K562 (cell line): ENCODE results near the gene ARPC1A.

Experiments used
- ASH1L ChIP-seq: fragments of 450-650 bp; IDR thresholded peaks from 2 replicates; pipeline ENCODE4 v1.6.1; 2018; ENCODE audit warnings: borderline replicate concordance, mild to moderate bottlenecking, low read depth; ENCODE audit not compliant: partially characterized antibody
- CEBPB ChIP-seq: fragments of 450-650 bp; IDR thresholded peaks from 2 replicates; pipeline ENCODE4 v1.6.1; 2016; ENCODE audit warnings: missing genetic modification characterization, missing compliant biosample characterization
- CHD1 ChIP-seq: fragments of 200-600 bp; sonication (generic); IDR thresholded peaks from one replicate; pipeline ENCODE4 v1.6.1; 2012; ENCODE audit warnings: mild to moderate bottlenecking, moderate library complexity, low read length, inconsistent platforms
- FOXM1 ChIP-seq, 2 experiments: fragments of 450-650 bp in 1 of 2; sonication (generic) in 1 of 2; formaldehyde crosslinking in 1 of 2; IDR thresholded peaks; 2 replicates each; pipeline versions ENCODE4 v1.6.1 to v1.9.0; 2017 to 2022; ENCODE audit warnings: low read depth in 2 of 2, mild to moderate bottlenecking in 2 of 2, missing genetic modification reagents in 1 of 2, moderate library complexity in 1 of 2
- HCFC1 ChIP-seq: IDR thresholded peaks from 2 replicates; pipeline ENCODE4 v1.6.1; 2012; ENCODE audit warnings: low read depth, low read length, improper control_type of control experiment
- ILF3 ChIP-seq: fragments of 450-650 bp; IDR thresholded peaks from 2 replicates; pipeline ENCODE4 v1.6.1; 2018; ENCODE audit warnings: antibody characterized with exemption, mild to moderate bottlenecking, moderate library complexity, borderline replicate concordance
- ZBTB8A ChIP-seq: fragments of 450-650 bp; IDR thresholded peaks from 2 replicates; pipeline ENCODE4 v1.6.1; 2018; ENCODE audit warnings: mild to moderate bottlenecking, moderate library complexity; ENCODE audit not compliant: partially characterized antibody
- TF ChIP-seq, protein P1 (sequence below): IDR thresholded peaks from 3 replicates; pipeline ENCODE4 v1.6.1; 2011; ENCODE audit warnings: borderline replicate concordance, mild to moderate bottlenecking; ENCODE audit not compliant: insufficient read length, insufficient read depth
- TF ChIP-seq, protein P2 (sequence below), 2 experiments: fragments of 450-650 bp; formaldehyde crosslinking in 1 of 2; IDR thresholded peaks; 2 replicates each; pipeline versions ENCODE4 v1.4.0 to v1.6.1; 2014 to 2020; ENCODE audit warnings: mild to moderate bottlenecking in 2 of 2, borderline replicate concordance in 1 of 2, low read depth in 1 of 2
- TF ChIP-seq, protein P3 (sequence below): sonication (generic); formaldehyde crosslinking; IDR thresholded peaks from 2 replicates; pipeline ENCODE4 v1.5.0; 2020; ENCODE audit warnings: missing genetic modification reagents

DNA sequence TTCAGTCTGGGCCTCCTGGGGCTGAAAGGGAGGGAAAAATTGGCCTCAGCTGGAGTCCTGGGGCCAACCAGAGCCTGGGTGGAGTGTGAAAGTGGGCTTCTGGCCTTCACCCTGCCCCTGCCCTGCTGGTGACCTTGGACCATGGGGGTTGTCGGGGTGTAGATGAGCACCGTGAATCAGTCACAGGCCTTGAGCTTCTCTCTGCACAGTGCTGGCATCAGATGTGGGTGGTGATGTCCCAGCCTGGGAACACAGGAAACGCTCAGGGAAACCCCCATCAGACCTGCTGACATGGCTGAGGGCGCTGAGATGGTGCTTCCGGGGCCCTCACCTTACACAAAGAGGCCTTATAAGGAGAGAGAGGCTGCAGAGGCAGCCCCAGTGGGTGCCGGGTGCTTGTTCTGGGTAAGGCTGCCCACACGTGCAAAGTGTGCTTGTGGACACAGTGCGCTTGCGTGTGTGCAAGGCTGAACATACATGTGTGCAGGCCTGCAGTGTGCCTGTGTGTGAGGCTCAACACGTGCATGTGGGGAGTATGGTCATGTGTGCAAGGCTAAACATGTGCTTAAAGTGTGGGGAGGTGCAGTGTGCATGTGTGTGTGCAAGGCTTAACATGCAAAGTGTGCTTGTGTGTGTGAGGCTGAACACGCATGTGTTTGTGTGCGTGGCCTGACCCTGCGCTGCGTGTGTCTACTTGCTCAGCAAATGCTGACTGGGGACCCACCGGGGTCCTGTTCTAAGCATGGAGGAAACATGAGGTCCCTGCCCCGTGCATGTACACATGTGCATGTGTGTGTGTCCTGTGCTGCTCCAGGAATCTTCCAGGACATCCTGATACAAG, 55.3 kb downstream of the ARPC1A start:
- TF ChIP-seq ZBTB8A: no peak
- TF ChIP-seq, protein P1, sequence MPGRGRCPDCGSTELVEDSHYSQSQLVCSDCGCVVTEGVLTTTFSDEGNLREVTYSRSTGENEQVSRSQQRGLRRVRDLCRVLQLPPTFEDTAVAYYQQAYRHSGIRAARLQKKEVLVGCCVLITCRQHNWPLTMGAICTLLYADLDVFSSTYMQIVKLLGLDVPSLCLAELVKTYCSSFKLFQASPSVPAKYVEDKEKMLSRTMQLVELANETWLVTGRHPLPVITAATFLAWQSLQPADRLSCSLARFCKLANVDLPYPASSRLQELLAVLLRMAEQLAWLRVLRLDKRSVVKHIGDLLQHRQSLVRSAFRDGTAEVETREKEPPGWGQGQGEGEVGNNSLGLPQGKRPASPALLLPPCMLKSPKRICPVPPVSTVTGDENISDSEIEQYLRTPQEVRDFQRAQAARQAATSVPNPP: no peak
- no peak for TF ChIP-seq CEBPB (tag)
- TF ChIP-seq, protein P2, sequence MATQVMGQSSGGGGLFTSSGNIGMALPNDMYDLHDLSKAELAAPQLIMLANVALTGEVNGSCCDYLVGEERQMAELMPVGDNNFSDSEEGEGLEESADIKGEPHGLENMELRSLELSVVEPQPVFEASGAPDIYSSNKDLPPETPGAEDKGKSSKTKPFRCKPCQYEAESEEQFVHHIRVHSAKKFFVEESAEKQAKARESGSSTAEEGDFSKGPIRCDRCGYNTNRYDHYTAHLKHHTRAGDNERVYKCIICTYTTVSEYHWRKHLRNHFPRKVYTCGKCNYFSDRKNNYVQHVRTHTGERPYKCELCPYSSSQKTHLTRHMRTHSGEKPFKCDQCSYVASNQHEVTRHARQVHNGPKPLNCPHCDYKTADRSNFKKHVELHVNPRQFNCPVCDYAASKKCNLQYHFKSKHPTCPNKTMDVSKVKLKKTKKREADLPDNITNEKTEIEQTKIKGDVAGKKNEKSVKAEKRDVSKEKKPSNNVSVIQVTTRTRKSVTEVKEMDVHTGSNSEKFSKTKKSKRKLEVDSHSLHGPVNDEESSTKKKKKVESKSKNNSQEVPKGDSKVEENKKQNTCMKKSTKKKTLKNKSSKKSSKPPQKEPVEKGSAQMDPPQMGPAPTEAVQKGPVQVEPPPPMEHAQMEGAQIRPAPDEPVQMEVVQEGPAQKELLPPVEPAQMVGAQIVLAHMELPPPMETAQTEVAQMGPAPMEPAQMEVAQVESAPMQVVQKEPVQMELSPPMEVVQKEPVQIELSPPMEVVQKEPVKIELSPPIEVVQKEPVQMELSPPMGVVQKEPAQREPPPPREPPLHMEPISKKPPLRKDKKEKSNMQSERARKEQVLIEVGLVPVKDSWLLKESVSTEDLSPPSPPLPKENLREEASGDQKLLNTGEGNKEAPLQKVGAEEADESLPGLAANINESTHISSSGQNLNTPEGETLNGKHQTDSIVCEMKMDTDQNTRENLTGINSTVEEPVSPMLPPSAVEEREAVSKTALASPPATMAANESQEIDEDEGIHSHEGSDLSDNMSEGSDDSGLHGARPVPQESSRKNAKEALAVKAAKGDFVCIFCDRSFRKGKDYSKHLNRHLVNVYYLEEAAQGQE (IDR thresholded peaks at IDR 0.05; ENCODE audit: borderline replicate concordance): no peak
- TF ChIP-seq, protein P2 (CRISPR knock-in tag; IDR thresholded peaks at IDR 0.05; ENCODE audit: low read depth): no peak
- TF ChIP-seq ASH1L: no peak
- no peak for TF ChIP-seq FOXM1 (IDR thresholded peaks at IDR 0.05; ENCODE audit: low read depth)
- TF ChIP-seq FOXM1 (CRISPR knock-in tag; IDR thresholded peaks at IDR 0.05; ENCODE audit: low read depth): no peak
- no peak for TF ChIP-seq CHD1
- TF ChIP-seq ILF3: no peak
- TF ChIP-seq, protein P3, sequence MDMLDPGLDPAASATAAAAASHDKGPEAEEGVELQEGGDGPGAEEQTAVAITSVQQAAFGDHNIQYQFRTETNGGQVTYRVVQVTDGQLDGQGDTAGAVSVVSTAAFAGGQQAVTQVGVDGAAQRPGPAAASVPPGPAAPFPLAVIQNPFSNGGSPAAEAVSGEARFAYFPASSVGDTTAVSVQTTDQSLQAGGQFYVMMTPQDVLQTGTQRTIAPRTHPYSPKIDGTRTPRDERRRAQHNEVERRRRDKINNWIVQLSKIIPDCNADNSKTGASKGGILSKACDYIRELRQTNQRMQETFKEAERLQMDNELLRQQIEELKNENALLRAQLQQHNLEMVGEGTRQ (CRISPR knock-in tag): no peak
- TF ChIP-seq HCFC1: no peak
